Amniotic epithelial cell (primary cell): ENCODE measurements around the gene ZNF212.
A peak's percentile ranks its signal among the peaks of the same experiment; 100 is the strongest.
"Not testable (repeated sequence)": the region's sequence is repeated elsewhere in the genome, so short reads cannot be mapped to it uniquely, and the experiment has no call there.

Experiments used
- DNase-seq: peaks from one replicate; pipeline ENCODE4 v3.0.0-alpha.2; 2010; ENCODE audit warnings: low read depth

Gene ZNF212

DNA sequence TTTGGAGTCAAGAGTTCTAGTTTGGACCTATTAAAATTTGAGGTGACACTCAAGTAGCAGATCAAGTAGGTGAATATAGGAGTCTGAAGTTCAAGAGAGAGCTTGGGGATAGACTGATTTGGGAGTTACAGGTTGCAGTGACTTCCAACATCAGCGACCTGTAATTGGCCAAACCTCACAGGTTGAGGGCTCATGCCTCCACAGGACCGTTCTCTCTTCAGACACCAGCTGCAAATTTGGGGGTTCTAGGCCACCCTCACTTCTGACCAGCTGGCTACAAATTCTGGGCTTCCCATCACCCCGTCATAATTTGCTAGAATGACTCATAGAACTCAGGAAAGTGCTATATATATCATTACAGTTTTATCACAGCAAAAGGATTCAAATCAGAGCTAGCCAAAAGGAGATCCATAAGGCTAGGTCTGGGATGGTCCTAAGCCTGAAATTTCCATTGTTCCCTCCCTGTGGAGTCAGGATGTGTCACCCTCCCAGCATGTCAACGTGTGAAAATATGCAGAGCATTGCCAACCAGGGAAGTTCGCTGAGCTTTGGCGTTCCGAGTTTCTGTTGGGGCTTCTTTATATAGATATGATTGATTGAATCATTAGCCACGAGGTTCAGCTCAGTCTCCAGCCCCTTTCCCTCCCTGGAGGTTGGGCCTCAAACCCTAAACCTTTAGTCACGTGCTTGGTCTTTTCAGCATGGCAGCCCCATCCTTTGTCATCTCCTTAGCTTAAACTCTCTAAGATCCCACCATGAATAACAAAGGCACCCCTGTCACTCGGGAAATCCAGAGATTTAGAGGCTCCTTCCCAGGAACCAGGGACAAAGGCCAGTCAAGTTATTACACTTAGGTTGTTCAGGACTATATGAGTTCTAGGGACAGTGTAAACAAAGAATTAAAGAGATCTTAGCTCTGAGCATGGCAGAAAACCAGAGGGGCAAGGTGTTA lies 20.7 kb upstream of the ZNF212 start:
- no peak for DNase-seq

DNA sequence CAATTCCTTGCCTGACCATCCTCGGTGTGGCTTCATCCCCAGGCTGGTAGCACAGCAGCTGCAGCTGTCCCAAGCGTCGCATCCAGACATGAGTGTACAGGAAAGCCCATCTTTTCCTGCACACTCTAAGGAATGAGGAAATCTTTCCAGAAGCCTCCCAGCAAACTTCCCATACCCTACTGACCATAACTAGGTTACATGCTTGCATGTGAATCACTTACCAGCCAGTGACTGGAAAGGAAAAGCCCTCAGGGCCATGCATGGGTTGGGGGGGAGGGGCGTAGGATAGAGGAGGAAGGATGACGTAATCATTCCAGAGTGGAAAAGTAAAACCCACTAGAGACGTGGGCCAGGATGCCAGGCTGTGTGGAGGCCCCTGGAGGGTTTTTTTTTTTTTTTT lies 18.9 kb upstream of the ZNF212 start:
- peak; percentile 85 for DNase-seq

DNA sequence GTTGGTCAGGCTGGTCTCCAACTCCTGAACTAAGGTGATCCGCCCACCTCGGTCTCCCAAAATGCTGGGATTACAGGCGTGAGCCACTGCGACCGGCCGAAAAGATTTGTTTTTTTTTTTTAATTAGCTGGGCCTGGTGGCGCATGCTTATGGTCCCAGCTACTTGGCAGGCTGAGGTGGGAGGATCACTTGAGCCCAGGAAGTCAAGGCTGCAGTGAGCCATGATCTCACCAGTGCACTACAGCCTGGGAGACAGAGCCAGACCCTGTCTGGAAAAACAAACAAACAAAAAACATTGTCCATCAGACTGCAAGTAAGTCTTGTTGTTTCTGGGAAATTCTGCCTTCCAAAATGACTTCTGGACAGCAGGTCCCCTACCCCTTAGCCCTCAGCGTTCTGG lies 16.3 kb upstream of the ZNF212 start:
- DNase-seq = no peak

DNA sequence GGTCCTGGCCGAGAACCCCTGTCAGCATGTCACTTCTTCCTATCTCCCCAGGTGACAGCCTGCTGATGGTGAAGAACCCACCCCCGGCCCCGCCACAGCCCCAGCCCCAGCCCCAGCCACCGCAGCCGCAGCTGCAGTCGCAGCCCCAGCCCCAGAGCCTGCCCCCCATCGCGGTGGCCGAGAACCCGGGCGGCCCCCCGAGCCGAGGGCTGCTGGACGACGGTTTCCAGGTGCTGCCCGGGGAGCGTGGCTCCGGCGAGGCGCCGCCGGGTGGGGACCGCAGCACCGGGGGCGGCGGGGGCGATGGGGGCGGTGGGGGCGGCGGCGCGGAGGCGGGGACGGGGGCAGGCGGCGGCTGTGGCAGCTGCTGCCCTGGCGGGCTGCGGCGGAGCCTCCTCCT lies 15.7 kb upstream of the ZNF212 start:
- DNase-seq = no peak

DNA sequence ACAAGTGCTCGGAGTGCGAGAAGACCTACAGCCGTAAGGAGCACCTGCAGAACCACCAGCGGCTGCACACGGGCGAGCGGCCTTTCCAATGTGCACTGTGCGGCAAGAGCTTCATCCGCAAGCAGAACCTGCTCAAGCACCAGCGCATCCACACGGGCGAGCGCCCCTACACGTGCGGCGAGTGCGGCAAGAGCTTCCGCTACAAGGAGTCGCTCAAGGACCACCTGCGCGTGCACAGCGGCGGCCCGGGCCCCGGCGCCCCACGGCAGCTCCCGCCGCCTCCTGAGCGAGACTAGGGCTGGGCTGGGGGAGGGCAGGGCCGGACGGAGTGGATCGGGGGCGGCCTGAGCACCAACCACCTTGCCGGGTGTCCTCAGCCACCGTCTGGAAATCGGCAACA lies 15.1 kb upstream of the ZNF212 start:
- no peak for DNase-seq

DNA sequence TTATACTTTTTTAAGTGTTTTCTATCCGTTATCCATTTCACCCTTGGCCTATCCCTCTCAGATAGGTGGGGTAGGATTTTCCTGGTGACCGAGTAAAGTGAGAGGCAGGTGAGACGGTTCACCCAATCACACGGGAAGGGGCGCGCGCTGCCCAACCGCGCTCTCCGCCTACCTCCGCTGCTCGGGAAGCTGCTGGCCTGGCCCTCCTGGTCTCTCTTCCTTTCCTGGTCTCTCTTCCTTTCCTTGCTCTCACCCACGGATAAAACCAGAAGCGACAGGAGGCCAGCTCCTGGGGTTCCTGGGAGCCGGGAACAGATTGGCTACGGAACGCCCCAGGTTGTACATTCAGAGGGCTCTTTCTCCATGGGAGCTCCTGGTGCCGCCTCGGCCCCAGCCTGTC lies 14.3 kb upstream of the ZNF212 start:
- no peak for DNase-seq

DNA sequence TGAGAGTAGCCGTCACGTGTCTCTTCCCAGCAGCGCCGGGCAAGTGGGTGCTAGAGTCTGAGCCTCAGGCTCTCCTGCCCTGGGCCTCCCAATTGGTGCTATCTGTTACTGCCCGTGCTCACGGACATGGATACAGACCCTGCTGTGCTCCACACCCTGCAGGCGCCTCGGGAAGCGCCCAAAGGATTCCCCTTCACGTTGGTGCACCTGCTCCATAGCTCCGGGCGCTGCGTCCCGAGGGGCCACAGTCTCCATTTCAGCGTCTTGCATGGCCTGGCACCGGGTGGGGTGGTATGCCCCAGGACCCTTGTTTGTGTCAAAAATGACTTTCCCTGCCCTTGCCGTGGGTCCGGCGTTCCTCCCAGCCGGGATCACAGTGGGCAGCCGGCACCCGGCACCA lies 13.8 kb upstream of the ZNF212 start:
- DNase-seq = no peak

DNA sequence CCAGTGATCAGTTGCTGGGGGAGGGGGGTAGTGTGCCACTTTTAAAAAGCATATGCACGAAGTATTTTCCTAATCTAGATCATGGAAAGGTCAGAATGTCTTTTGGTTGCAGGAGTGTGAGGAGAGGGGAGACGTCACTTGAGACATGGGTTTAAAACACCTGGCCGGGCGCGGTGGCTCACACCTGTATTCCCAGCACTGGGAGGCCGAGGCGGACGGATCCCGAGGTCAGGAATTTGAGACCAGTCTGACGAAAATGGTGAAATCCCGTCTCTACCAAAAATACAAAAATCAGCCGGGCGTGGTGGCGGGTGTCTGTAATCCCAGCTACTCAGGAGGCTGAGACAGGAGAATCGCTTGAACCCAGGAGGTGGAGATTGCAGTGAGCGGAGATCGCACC lies 13.1 kb upstream of the ZNF212 start:
- not testable (repeated sequence) for DNase-seq

DNA sequence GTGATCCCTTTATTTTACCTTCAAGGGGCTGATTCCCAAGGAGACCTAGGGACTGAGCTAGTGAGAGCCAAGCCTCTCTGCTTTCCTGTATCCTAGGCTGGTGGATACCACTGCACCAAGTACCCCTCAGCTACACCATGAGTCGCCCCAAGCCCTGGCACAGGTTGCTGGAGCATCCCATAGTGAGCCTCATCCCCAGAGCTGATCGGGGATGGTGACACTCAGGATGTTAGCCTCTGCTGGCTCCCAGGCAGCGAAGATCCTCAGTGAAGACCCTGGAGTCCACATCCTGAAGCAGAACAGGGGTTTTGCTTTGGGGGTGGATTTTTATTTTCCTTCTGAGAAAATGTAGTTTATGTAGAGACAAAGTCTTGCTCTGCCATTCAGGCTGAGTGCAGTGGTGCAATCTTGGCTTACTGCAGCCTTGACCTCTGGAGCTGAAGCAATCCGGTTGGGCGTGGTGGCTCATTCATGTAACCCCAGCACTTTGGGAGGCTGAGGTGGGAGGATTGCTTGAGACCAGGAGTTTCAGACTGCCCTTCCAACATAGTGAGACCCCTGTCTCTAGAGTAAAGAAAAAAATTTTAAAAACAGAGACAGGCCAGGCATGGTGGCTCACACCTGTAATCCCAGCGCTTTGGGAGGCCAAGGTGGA lies 12.5 kb upstream of the ZNF212 start:
- peak; percentile 30 for DNase-seq

DNA sequence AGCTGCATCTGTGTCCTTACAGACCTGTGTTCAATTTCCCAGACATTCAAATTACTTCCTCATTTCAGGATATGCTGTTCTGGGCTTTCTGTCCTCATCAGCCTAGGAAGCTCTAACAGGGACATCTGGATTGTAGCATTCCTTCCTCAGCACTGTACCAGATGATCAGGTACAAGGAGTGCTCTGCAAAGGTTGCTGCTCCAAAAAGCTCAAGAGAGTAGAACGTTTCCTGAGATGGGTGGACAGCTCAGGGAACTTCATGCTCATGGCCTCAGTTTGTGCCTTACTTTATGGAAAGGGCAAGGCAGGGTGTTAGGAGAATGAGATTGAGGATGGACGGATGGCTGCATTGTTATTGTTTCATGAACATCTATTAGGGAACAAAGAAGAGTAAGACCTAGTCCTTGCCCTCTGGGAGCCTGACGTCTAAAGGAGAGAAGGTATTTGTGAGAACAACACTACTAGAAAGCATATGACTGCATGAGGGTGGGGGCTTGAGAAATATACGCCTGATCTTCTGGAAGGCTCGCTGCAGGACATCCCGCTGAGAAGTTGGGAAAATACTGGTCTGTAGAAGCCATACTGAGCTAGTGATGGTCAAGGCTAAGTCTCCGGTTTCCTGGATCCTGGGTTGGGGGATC lies 10.5 kb upstream of the ZNF212 start:
- no peak for DNase-seq

DNA sequence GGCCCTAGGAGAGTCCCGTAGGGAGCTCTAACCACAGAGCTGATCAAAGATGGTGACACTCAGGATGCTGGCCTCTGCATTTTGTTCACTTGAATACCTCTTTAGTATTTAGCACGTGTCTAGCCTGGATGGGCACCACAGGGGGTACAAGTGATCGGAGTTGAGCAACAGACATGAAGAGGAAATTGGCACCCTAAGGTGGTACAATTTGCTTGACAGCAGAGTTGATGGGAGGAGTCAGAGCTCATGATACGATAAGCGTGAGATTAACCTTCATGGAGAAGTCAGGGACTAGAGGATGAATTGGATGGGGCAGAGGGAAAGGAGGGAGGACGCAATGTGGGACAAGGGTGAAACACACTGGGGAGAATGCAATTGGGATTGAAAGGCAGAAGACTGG lies 9.9 kb upstream of the ZNF212 start:
- no peak for DNase-seq

DNA sequence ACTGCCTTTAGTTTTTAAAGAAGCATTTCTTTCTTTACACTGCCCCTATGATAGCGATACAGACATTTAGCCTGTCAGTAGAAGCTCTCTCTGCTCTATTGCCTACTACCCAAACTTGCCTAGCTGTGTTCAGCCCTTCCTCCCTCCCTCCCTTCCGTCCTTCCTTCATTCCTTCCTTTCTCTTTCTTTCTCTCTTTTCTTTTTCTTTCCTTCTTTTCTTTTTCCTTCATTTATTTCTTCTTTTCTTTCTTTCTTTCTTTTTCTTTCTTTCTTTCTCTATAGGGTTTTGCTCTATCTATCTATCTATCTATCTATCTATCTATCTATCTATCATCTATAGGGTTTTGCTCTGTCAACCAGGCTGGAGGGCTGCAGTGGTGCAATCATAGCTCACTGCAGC lies 7.1 kb upstream of the ZNF212 start:
- no peak for DNase-seq

DNA sequence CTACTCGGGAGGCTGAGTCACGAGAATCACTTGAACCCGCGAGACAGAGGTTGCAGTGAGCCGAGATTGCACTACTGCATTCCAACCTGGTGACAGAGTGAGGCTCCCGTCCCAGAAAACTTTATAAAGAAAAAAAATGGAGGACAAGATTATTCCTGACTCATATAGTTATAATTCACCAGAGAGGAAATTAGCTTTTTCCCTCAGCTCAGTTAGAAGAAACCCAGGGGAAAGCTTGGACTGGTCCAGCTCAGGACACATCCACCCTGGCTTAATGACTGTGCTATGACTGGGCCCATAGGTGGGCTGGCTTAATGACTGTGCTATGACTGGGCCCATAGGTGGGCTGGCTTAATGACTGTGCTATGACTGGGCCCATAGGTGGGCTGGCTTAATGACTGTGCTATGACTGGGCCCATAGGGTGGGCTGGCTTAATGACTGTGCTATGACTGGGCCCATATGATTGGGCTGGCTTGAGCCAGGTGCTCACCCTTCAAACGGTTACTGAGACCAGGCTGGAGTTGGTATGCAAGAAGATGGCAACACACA lies 5.7 kb upstream of the ZNF212 start:
- DNase-seq = peak; percentile 87

DNA sequence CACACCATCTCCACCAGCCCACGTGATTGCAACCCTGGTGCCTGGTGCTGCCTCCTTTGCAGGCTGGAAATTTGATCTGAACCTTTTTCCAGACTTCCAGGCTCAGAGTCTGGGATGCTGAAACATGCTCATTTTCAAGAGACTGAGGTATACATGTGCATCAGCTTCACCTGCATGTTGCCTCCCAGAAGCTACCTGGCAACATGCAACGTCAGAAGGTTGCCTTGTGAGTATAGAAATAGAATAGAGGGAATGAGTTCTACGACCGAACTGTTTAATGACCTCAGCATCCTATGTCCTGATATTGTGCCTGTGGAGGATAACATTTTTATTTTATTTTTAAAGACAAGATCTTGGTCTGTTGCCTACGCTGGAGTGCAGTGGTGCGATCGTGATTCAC lies 1.9 kb upstream of the ZNF212 start:
- no peak for DNase-seq

DNA sequence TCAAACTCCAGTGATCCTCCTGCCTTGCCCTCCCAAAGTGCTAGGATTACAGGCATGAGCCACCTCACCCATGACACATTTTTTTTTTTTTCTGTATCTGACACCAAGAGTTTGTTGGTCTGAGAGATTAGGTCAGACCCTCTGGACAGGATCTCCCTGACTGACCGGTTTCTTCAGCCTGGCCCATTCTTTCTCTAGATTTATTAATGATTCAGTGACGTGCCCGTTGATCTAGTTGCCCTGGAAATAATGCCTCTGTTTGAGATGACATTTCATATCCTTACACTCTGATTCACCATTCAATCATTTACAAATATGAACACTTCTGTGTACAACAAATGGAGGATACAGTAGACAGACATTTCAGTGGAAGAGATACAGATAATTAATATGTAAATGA lies 1.4 kb upstream of the ZNF212 start:
- no peak for DNase-seq

DNA sequence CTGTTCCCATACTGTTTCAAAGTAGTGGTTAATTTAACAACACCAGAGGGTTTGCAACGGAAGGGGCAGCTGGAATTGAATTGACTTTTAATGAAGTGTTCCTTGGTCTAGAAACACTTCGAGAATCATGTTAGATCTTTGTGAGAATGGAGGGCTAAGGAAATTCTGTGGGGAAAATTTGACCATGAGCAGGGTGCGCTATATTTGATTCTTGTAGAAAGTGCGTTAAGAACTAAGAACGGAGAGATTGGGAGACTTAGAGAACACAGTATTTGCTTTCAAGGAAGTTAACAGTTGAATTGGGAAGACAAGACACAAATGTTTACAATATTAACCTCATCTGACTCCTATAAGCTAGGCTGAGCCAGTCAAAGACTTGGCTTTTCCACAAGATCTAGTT lies 1.2 kb downstream of the ZNF212 start:
- no peak for DNase-seq

DNA sequence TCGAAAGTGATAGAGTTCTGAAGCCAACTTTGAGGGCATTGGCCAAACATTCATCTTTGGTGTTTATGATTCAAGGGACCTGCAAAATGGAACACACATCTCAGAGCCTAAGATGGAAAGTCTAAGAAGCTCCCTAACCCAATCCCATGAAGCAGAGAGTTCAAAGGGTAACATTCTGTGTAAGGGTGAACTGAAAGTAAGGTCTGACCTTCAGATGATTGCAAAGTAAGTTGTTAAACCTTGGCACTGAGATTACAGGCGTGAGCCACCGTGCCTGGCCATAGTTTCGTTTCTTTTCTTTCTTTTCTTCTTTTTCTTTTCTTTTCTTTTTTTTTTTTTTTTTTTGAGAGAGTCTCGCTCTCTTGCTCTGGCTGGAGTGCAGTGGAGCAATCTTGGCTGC lies 2.2 kb downstream of the ZNF212 start:
- DNase-seq = no peak

DNA sequence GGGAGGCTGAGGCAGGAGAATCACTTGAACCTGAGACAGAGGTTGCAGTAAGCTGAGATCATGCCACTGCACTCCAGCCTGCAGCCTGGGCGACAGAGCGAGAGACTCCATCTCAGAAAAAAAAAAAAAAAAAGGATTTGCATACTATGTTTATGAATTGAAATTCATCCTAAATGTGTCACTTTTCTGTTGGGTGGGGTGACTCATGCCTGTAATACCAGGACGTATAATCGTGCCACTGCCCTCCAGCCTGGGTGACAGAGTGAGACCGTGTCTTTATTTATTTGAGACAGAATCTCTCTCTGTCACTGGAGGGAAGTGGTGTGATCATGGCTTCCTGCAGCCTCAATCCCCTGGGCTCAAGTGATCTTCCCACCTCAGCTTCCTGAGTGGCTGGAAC lies 5.8 kb downstream of the ZNF212 start:
- DNase-seq = no peak

DNA sequence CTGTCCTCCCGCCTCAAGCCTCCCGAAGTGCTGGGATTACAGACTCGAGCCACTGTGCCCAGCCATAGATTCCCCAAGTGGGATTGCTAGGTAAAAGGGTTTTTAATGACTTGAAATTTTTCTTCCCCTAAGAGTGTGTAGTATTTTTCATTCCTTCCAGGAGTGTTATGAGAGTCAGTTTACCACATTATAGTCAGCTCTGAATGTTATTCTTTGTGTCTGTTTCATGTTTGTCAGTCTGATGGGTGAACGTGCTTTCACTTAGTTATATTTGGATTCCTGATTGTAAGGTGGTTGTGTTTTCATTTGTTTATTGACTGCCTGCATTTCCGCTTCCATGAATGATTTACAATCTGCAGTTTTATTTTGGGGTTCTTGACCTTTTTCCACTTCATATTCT lies 6.3 kb downstream of the ZNF212 start:
- DNase-seq = no peak

DNA sequence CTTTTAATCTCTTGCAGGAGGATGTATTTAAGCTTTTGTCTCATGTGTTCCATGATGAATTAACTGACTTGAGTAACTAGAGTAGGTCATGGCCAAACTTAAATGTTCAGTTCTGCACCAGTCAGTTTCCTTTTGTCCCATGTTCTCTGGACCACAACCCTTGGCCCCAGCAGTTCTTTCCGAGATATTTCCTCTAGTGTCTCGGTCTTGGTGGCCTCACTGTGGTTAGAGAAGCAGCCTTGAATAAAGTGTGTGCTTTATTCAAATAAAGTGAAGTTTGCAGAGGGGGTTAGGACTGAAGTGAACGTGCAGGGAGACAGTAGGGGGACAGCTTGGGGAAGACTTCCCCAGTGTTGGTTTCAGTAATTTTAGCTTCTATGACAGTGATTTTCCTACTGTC lies 9.3 kb downstream of the ZNF212 start:
- no peak for DNase-seq

DNA sequence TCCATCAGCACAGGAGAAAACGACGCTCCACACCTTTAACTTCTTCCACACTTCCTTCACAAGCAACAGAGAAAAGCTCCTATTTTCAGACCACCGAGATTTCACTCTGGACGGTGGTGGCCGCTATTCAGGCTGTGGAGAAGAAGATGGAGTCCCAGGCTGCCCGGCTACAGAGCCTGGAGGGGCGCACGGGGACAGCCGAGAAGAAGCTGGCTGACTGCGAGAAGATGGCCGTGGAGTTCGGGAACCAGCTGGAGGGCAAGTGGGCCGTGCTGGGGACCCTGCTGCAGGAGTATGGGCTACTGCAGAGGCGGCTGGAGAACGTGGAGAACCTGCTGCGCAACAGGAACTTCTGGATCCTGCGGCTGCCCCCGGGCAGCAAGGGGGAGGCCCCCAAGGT lies 10.7 kb downstream of the ZNF212 start:
- not testable (repeated sequence) for DNase-seq

DNA sequence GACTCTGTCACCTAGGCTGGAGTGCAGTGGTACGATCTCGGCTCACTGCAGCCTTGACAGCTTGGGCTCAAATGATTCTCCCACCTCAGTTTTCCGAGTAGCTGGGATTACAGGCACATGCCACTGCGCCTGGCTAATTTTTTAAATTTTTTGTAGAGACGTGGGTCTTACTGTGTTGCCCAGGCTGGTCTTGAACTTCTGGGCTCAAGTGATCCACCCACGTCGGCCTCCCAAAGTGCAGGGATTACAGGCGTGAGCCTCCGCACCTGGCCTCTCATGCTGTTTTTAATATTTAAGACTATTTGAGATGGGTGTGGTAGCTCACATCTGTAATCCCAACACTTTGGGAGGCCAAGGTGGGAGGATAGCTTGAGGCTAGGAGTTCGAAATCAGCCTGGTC lies 12.1 kb downstream of the ZNF212 start:
- DNase-seq = not testable (repeated sequence)

DNA sequence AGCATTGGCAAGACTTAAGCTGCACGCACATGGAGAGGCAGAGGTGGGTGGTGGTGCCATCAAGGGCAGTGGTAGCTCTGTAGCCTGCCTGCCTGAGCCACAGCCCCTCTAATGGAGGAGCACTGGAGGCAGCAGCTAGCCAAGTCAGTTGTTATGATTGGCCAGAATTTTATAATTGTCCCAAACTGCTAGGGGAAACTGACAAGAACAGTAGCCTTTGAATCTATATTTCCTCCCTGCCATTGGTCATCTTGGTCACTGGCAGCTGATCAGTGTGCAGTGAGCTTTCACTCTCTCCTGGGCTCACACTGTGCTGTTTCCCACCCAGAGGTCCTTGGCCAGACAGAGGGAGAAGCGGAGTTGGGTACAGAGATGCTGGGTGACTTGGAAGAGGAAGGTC lies 12.9 kb downstream of the ZNF212 start:
- DNase-seq = no peak
